ENCODE results near the gene KIF13A.

KIF13A gene

DNA sequence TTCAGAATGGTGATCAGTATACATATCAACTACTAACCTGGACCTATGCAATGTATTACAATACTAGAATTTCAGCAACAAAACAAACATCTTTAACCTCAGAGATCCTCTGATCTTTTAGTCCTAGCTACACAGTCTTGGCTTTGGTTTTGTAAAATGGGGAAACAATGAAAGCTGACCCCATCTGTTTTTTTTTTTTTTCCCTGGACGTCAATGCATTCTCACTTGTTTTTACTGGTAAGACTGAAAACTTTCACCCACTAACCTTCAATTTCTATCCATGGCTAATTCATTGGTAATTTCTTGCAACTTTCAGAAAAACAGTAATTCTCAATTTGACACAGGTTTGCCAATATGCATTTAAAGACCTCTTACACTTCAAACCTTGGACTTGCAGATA, 3.0 kb downstream of the KIF13A start:
- no peaks in the 10 kb centered on the region for H3F3A ChIP-seq (ENCODE audit: insufficient read depth, low read length)
- H3K4me1 ChIP-seq (ENCODE audit: low read length): peaks cover 5% of the 10 kb centered on the region
- H3K27ac ChIP-seq (ENCODE audit: low read length): no peak overlapping the region
- no peaks in the 10 kb centered on the region for H3K79me2 ChIP-seq (ENCODE audit: low read length)
- H4K20me1 ChIP-seq (ENCODE audit: insufficient read depth, low read length): no peaks in the 10 kb centered on the region
- DNase-seq: no peak
- H3K4me2 ChIP-seq (ENCODE audit: low read depth, low read length): no peak overlapping the region
- H3K9me2 ChIP-seq (replicated peaks; ENCODE audit: insufficient read depth, low read length): no peaks in the 10 kb centered on the region
- H3K27me3 ChIP-seq (replicated peaks; ENCODE audit: insufficient read depth, low read length): peaks cover 13% of the 10 kb centered on the region
- no peak for TF ChIP-seq EZH2phosphoT487 (IDR thresholded peaks at IDR 0.05; ENCODE audit: low read length)
- TF ChIP-seq, protein P1, sequence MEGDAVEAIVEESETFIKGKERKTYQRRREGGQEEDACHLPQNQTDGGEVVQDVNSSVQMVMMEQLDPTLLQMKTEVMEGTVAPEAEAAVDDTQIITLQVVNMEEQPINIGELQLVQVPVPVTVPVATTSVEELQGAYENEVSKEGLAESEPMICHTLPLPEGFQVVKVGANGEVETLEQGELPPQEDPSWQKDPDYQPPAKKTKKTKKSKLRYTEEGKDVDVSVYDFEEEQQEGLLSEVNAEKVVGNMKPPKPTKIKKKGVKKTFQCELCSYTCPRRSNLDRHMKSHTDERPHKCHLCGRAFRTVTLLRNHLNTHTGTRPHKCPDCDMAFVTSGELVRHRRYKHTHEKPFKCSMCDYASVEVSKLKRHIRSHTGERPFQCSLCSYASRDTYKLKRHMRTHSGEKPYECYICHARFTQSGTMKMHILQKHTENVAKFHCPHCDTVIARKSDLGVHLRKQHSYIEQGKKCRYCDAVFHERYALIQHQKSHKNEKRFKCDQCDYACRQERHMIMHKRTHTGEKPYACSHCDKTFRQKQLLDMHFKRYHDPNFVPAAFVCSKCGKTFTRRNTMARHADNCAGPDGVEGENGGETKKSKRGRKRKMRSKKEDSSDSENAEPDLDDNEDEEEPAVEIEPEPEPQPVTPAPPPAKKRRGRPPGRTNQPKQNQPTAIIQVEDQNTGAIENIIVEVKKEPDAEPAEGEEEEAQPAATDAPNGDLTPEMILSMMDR (IDR thresholded peaks at IDR 0.05; ENCODE audit: low read length): no peak
- TF ChIP-seq EZH2 (optimal IDR thresholded peaks at IDR 0.05; ENCODE audit: low read depth, low read length): no peak
- no peak overlapping the region for H3K4me3 ChIP-seq (ENCODE audit: low read length)
- no peaks in the 10 kb centered on the region for H3K9me3 ChIP-seq (replicated peaks; ENCODE audit: insufficient read depth, low read length)
- H3K36me3 ChIP-seq (replicated peaks; ENCODE audit: insufficient read depth, low read length): no peaks in the 10 kb centered on the region
- no peak overlapping the region for H2AFZ ChIP-seq (ENCODE audit: low read length)
- H3K9ac ChIP-seq (ENCODE audit: low read length): no peak overlapping the region

DNA sequence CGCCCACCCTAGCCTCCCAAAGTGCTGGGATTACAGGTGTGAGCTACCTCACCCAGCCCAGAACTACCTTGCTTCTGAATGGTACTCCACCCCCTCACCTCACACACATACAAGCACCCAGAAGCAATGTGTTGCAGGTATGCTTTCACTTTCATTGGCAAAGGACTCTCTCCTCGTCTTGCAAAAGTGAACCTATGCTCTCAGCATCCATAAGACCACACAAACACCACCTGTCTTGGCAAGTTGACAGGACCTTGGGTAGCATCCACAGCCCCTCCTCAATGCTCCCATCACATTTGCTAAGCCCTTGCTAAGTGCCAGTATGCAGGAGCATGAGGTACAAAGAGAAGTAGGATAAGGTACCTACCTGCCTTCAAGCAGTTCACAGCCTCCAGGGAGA, 3.7 kb downstream of the KIF13A start:
- no peaks in the 10 kb centered on the region for H3K79me2 ChIP-seq (ENCODE audit: low read length)
- no peak overlapping the region for H3K4me3 ChIP-seq (ENCODE audit: low read length)
- H3K4me2 ChIP-seq (ENCODE audit: low read depth, low read length): no peak overlapping the region
- peaks cover 9% of the 10 kb centered on the region for H3K27me3 ChIP-seq (replicated peaks; ENCODE audit: insufficient read depth, low read length)
- H3K9me3 ChIP-seq (replicated peaks; ENCODE audit: insufficient read depth, low read length): no peaks in the 10 kb centered on the region
- no peak overlapping the region for H2AFZ ChIP-seq (ENCODE audit: low read length)
- DNase-seq: peak; percentile 38
- peaks cover 5% of the 10 kb centered on the region for H3K4me1 ChIP-seq (ENCODE audit: low read length)
- H3K9ac ChIP-seq (ENCODE audit: low read length): no peak overlapping the region
- no peaks in the 10 kb centered on the region for H3K9me2 ChIP-seq (replicated peaks; ENCODE audit: insufficient read depth, low read length)
- no peaks in the 10 kb centered on the region for H3K36me3 ChIP-seq (replicated peaks; ENCODE audit: insufficient read depth, low read length)
- no peaks in the 10 kb centered on the region for H4K20me1 ChIP-seq (ENCODE audit: insufficient read depth, low read length)
- no peak overlapping the region for H3K27ac ChIP-seq (ENCODE audit: low read length)
- TF ChIP-seq EZH2phosphoT487 (IDR thresholded peaks at IDR 0.05; ENCODE audit: low read length) (no peak), EZH2 (optimal IDR thresholded peaks at IDR 0.05; ENCODE audit: low read depth, low read length) (no peak)
- TF ChIP-seq, protein P1 (IDR thresholded peaks at IDR 0.05; ENCODE audit: low read length): no peak
- no peaks in the 10 kb centered on the region for H3F3A ChIP-seq (ENCODE audit: insufficient read depth, low read length)

DNA sequence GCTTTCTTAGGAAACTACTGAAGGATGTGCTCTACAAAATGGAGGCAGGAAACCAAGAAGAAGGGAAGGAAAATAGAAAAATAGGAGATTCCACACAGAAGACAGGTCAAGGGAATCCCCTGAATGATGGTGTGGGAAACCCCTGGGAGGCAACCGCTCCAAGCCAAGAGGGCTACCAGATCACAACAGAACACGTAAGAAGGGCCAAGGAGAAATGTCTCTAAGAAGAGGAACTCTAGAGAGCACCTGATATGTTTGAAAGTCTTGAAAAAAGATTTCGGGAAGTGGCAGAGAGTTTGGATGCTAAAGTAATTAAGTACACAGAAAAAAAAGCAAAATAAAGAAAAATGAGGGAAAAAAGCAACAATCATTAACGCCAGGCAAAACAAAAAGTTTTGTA, 7.1 kb downstream of the KIF13A start:
- Histone ChIP-seq H3K4me3 (ENCODE audit: low read length) (no peak overlapping the region), H3K27me3 (replicated peaks; ENCODE audit: insufficient read depth, low read length) (no peaks in the 10 kb centered on the region), H3F3A (ENCODE audit: insufficient read depth, low read length) (no peaks in the 10 kb centered on the region), H3K36me3 (replicated peaks; ENCODE audit: insufficient read depth, low read length) (no peaks in the 10 kb centered on the region), H3K9me3 (replicated peaks; ENCODE audit: insufficient read depth, low read length) (no peaks in the 10 kb centered on the region), H3K4me1 (ENCODE audit: low read length) (no peaks in the 10 kb centered on the region), H3K27ac (ENCODE audit: low read length) (no peak overlapping the region), H3K9ac (ENCODE audit: low read length) (no peak overlapping the region), H3K79me2 (ENCODE audit: low read length) (no peaks in the 10 kb centered on the region), H4K20me1 (ENCODE audit: insufficient read depth, low read length) (no peaks in the 10 kb centered on the region), H2AFZ (ENCODE audit: low read length) (no peak overlapping the region), H3K4me2 (ENCODE audit: low read depth, low read length) (no peak overlapping the region), H3K9me2 (replicated peaks; ENCODE audit: insufficient read depth, low read length) (no peaks in the 10 kb centered on the region)
- TF ChIP-seq EZH2phosphoT487 (IDR thresholded peaks at IDR 0.05; ENCODE audit: low read length) (no peak), EZH2 (optimal IDR thresholded peaks at IDR 0.05; ENCODE audit: low read depth, low read length) (no peak)
- TF ChIP-seq, protein P1 (IDR thresholded peaks at IDR 0.05; ENCODE audit: low read length): no peak
- no peak for DNase-seq

Measured in MM.1S (cell line).